ENCODE data around the gene B9D1. TPM values are rescaled to one million over a fixed set of nuclear protein-coding genes. Genes with fewer than 3 reads are reported as not detected.

The B9D1 gene
- total RNA-seq, 2 experiments from 2014 or later: 1.1 to 2.6 TPM

- Mint-ChIP-seq H3K9me3 (ENCODE audit: low read depth) (no peaks in the 10 kb centered on the region), H3K4me1 (no peaks in the 10 kb centered on the region), H3K27ac (no peak overlapping the region), H3K36me3 (peaks cover 5% of the 10 kb centered on the region), H3K4me3 (no peak overlapping the region), H3K27me3 (peaks cover 2% of the 10 kb centered on the region)
- no peak for ATAC-seq
- CTCF ChIA-PET: interaction anchor here (1.6 kb wide), 1 partner anchor 24 kb away, joined by 3 read pairs; the partner anchor contains the start of gene B9D1
- DNase-seq: no peak
These were observed 23.8 kb upstream of the B9D1 start for GRCh38 chr17:19386051-19386929.

- H3K4me3 Mint-ChIP-seq: no peak overlapping the region
- peaks cover 11% of the 10 kb centered on the region for H3K36me3 Mint-ChIP-seq
- CTCF ChIA-PET: interaction anchor here (1.6 kb wide), 1 partner anchor 23 kb away, joined by 3 read pairs; the partner anchor contains the start of gene B9D1
- H3K27ac Mint-ChIP-seq: no peak overlapping the region
- H3K9me3 Mint-ChIP-seq (ENCODE audit: low read depth): no peaks in the 10 kb centered on the region
- no peaks in the 10 kb centered on the region for H3K4me1 Mint-ChIP-seq
- no peak for ATAC-seq
- peaks cover 2% of the 10 kb centered on the region for H3K27me3 Mint-ChIP-seq
- DNase-seq: no peak
These were observed 23.0 kb upstream of the B9D1 start for GRCh38 chr17:19385521-19385983.

- no peak overlapping the region for H3K4me3 Mint-ChIP-seq
- no peaks in the 10 kb centered on the region for H3K4me1 Mint-ChIP-seq
- H3K9me3 Mint-ChIP-seq (ENCODE audit: low read depth): no peaks in the 10 kb centered on the region
- CTCF ChIA-PET: interaction anchor here (1.9 kb wide), 1 partner anchor 22 kb away, joined by 9 read pairs; the partner anchor contains the start of gene B9D1
- H3K27me3 Mint-ChIP-seq: no peaks in the 10 kb centered on the region
- DNase-seq (no peak), ATAC-seq (no peak)
- peaks cover 15% of the 10 kb centered on the region for H3K36me3 Mint-ChIP-seq
- H3K27ac Mint-ChIP-seq: no peak overlapping the region
These were observed 22.3 kb upstream of the B9D1 start for GRCh38 chr17:19384723-19385391.

- Mint-ChIP-seq H3K27me3 (no peaks in the 10 kb centered on the region), H3K36me3 (peaks cover 17% of the 10 kb centered on the region), H3K9me3 (ENCODE audit: low read depth) (no peaks in the 10 kb centered on the region), H3K27ac (no peak overlapping the region), H3K4me3 (no peak overlapping the region), H3K4me1 (peaks cover 6% of the 10 kb centered on the region)
- ATAC-seq (no peak), DNase-seq (no peak)
- CTCF ChIA-PET: interaction anchor here (1.9 kb wide), 1 partner anchor 21 kb away, joined by 9 read pairs; the partner anchor contains the start of gene B9D1
These were observed 21.4 kb upstream of the B9D1 start for GRCh38 chr17:19383681-19384470.

- no peak for DNase-seq
- Mint-ChIP-seq H3K27me3 (no peaks in the 10 kb centered on the region), H3K4me1 (peaks cover 6% of the 10 kb centered on the region), H3K36me3 (peaks cover 17% of the 10 kb centered on the region), H3K27ac (no peak overlapping the region), H3K4me3 (no peak overlapping the region), H3K9me3 (ENCODE audit: low read depth) (no peaks in the 10 kb centered on the region)
- CTCF ChIA-PET: no interaction called here
- no peak for ATAC-seq
These were observed 20.3 kb upstream of the B9D1 start for GRCh38 chr17:19382531-19383444.

GRCh38 chr17:19381741-19382444, 19.4 kb upstream of the B9D1 start:
- Mint-ChIP-seq H3K9me3 (ENCODE audit: low read depth) (no peaks in the 10 kb centered on the region), H3K36me3 (peaks cover 17% of the 10 kb centered on the region), H3K4me3 (no peak overlapping the region), H3K27ac (no peak overlapping the region), H3K27me3 (no peaks in the 10 kb centered on the region), H3K4me1 (peaks cover 11% of the 10 kb centered on the region)
- CTCF ChIA-PET: no interaction called here
- ATAC-seq (no peak), DNase-seq (no peak)

GRCh38 chr17:19381361-19381740, 18.8 kb upstream of the B9D1 start:
- peaks cover 17% of the 10 kb centered on the region for H3K36me3 Mint-ChIP-seq
- no peak overlapping the region for H3K27ac Mint-ChIP-seq
- no peak overlapping the region for H3K4me3 Mint-ChIP-seq
- no peaks in the 10 kb centered on the region for H3K27me3 Mint-ChIP-seq
- H3K4me1 Mint-ChIP-seq: peaks cover 13% of the 10 kb centered on the region
- DNase-seq: no peak
- CTCF ChIA-PET: interaction anchor here (0.6 kb wide), 1 partner anchor 18 kb away, joined by 3 read pairs; the partner anchor contains the start of gene B9D1
- H3K9me3 Mint-ChIP-seq (ENCODE audit: low read depth): no peaks in the 10 kb centered on the region
- no peak for ATAC-seq

- Mint-ChIP-seq H3K36me3 (peaks cover 17% of the 10 kb centered on the region), H3K4me3 (no peak overlapping the region), H3K4me1 (peaks cover 16% of the 10 kb centered on the region), H3K9me3 (ENCODE audit: low read depth) (no peaks in the 10 kb centered on the region), H3K27me3 (no peaks in the 10 kb centered on the region), H3K27ac (no peak overlapping the region)
- no peak for ATAC-seq
- CTCF ChIA-PET: interaction anchor here (0.6 to 3.8 kb wide), 2 partner anchors 18 kb away, joined by 3 to 46 read pairs; partner anchors contain the start of gene B9D1
- DNase-seq: no peak
These were observed 18.2 kb upstream of the B9D1 start for GRCh38 chr17:19380481-19381301.

GRCh38 chr17:19379361-19380065, 17.0 kb upstream of the B9D1 start:
- peaks cover 2% of the 10 kb centered on the region for H3K27me3 Mint-ChIP-seq
- DNase-seq (no peak), ATAC-seq (no peak)
- no peaks in the 10 kb centered on the region for H3K9me3 Mint-ChIP-seq (ENCODE audit: low read depth)
- peak overlapping the region; percentile 95 for H3K4me3 Mint-ChIP-seq
- CTCF ChIA-PET: interaction anchor here (2.6 to 3.8 kb wide), 3 partner anchors 10 to 68 kb away, joined by 13 to 46 read pairs (median 18); partner anchors contain the start of gene B9D1
- peaks cover 17% of the 10 kb centered on the region for H3K36me3 Mint-ChIP-seq
- peaks cover 18% of the 10 kb centered on the region for H3K4me1 Mint-ChIP-seq
- peak overlapping the region; percentile 52 for H3K27ac Mint-ChIP-seq

GRCh38 chr17:19378416-19379360, 16.2 kb upstream of the B9D1 start, which contains the start of gene MAPK7:
TSS of gene MAPK7 (plus strand) at chr17:19378498. CDS start at chr17:19378901, 403 bp downstream.
- peaks cover 6% of the 10 kb centered on the region for H3K27me3 Mint-ChIP-seq
- peaks cover 17% of the 10 kb centered on the region for H3K36me3 Mint-ChIP-seq
- no peak for DNase-seq
- ATAC-seq: peak; percentile 12
- CTCF ChIA-PET: interaction anchor here (1.2 to 3.8 kb wide), 8 partner anchors 10 to 753 kb away, joined by 4 to 46 read pairs (median 9); partner anchors contain the start of gene B9D1
- H3K27ac Mint-ChIP-seq: peak within 1 kb of the TSS; percentile 97
- H3K4me3 Mint-ChIP-seq: peak within 1 kb of the TSS; percentile 95
- H3K4me1 Mint-ChIP-seq: peaks cover 23% of the 10 kb centered on the region
- H3K9me3 Mint-ChIP-seq (ENCODE audit: low read depth): no peaks in the 10 kb centered on the region
